Measurements from ENCODE around the gene CDK11A. TPM values are rescaled to one million over a fixed set of nuclear protein-coding genes. Genes with fewer than 3 reads are reported as not detected.
A peak's percentile ranks its signal among the peaks of the same experiment; 100 is the strongest.
"Not testable (repeated sequence)": the region's sequence is repeated elsewhere in the genome, so short reads cannot be mapped to it uniquely, and the experiment has no call there.

Gene CDK11A
- 10 to 100 TPM; 11.6 to 26.3 (median 15.3) TPM for total RNA-seq
- polyA plus RNA-seq, result 10 to 100 TPM; 13.0 to 88.3 TPM
- long read RNA-seq, donor 1, partial matches to known transcripts, result 7 of 11 reads
- long read RNA-seq, donor 1, other reads (novel, unspliced or antisense), result 4 of 11 reads
- long read RNA-seq, donor 2, partial matches to known transcripts, result 1 of 3 reads
- long read RNA-seq, donor 2, other reads (novel, unspliced or antisense), result 1 of 3 reads
- long read RNA-seq, donor 3, partial matches to known transcripts, result 2 of 3 reads
- long read RNA-seq, donor 3, other reads (novel, unspliced or antisense), result 1 of 3 reads

GRCh38 chr1:1724035-1724864 lies at the start of gene CDK11A:
CDK11A (minus strand) TSS chr1:1724357; CDS start chr1:1722818, 1,539 bp downstream.
- WGBS, 2 donors, result 1% methylated on average over 34 to 53 of the region's 78 CpGs
- H3K27me3 ChIP-seq, H3K9me3 ChIP-seq: not testable (repeated sequence)
- Histone ChIP-seq H3K4me3 (peak within 1 kb of the TSS; percentile 50 to 81 (median 70)), H3K36me3 (peaks cover 0 to 44% (median 18%) of the 10 kb centered on the region in 9 donors), H3K27ac (peak within 1 kb of the TSS; percentile 73 to 93 (median 89)), H3K4me1 (peaks cover 0 to 25% (median 4%) of the 10 kb centered on the region in 9 donors)
- TF ChIP-seq, protein P1, sequence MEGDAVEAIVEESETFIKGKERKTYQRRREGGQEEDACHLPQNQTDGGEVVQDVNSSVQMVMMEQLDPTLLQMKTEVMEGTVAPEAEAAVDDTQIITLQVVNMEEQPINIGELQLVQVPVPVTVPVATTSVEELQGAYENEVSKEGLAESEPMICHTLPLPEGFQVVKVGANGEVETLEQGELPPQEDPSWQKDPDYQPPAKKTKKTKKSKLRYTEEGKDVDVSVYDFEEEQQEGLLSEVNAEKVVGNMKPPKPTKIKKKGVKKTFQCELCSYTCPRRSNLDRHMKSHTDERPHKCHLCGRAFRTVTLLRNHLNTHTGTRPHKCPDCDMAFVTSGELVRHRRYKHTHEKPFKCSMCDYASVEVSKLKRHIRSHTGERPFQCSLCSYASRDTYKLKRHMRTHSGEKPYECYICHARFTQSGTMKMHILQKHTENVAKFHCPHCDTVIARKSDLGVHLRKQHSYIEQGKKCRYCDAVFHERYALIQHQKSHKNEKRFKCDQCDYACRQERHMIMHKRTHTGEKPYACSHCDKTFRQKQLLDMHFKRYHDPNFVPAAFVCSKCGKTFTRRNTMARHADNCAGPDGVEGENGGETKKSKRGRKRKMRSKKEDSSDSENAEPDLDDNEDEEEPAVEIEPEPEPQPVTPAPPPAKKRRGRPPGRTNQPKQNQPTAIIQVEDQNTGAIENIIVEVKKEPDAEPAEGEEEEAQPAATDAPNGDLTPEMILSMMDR (IDR thresholded peaks at IDR 0.05), result peak in 8 of 9 donors; percentile 7 to 50 (median 40)
- peak; percentile 96 to 99 (median 97) for ATAC-seq
- peak; percentile 95 to 99 for DNase-seq
- intact Hi-C loops (cut with DNase I), result loop anchor here in 1 of 10 donors (10.0 kb wide), 1 partner anchor 149 kb away; the partner anchor contains the start of gene SSU72

DNA sequence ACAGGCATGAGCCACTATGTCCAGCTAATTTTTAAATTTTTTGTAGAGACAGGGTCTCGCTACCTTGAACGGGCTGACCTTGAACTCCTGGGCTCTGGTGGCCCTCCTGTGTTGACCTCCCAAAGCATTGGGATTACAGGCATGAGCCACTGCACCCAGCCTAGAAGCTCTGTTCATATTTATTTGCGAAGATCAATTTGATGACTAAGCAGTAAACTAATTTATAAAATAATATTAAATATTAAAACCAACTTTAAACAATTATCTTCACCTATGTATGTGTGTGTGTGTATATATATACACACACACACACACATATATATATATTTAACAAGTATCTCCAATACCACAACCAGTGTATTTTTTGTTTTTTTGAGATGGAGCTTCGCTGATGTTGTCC lies 49.7 kb upstream of the CDK11A start:
- H3K4me3 ChIP-seq, result no peak overlapping the region
- DNase-seq (no peak), ATAC-seq (no peak)
- H3K36me3 ChIP-seq, result peaks cover 0 to 39% (median 11%) of the 10 kb centered on the region in 9 donors
- intact Hi-C loops (cut with DNase I), result no loop called here
- WGBS, 2 donors, result 98 to 99% methylated on average over 4 of the region's 4 CpGs
- no peak overlapping the region for H3K27ac ChIP-seq
- H3K4me1 ChIP-seq, result peaks cover 17 to 39% (median 37%) of the 10 kb centered on the region in 9 donors
- TF ChIP-seq, protein P1 (IDR thresholded peaks at IDR 0.05), result no peak
- H3K27me3 ChIP-seq, result no peaks in the 10 kb centered on the region
- H3K9me3 ChIP-seq, result peaks cover 0 to 27% (median 14%) of the 10 kb centered on the region in 11 donors

DNA sequence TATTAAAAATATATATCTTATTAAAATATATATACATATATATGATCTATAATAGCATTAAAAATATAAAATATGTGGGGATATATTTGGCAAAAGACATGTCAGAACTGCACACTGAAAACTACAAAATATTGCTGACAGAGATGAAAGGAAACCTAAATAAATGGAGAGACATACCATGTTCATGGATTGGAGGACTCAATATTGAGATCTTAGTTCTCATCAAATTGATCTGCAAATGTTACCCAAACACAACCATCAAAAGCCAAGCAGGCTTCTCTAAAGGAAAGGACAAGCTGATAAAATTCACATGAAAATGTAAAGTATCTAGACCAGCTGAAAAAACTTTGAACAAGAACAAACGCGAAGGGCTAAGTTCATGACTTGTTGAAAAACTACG lies 46.9 kb upstream of the CDK11A start:
- peaks cover 5 to 25% (median 15%) of the 10 kb centered on the region in 9 donors for H3K4me1 ChIP-seq
- no peak overlapping the region for H3K27ac ChIP-seq
- intact Hi-C loops (cut with DNase I), result no loop called here
- H3K36me3 ChIP-seq, result peaks cover 0 to 53% (median 17%) of the 10 kb centered on the region in 9 donors
- ATAC-seq (no peak), DNase-seq (no peak)
- TF ChIP-seq, protein P1 (IDR thresholded peaks at IDR 0.05), result no peak
- H3K4me3 ChIP-seq, result no peak overlapping the region
- H3K27me3 ChIP-seq, result no peaks in the 10 kb centered on the region
- WGBS, 2 donors, result 98% methylated on average over 3 of the region's 3 CpGs
- H3K9me3 ChIP-seq, result peaks cover 0 to 27% (median 14%) of the 10 kb centered on the region in 11 donors

DNA sequence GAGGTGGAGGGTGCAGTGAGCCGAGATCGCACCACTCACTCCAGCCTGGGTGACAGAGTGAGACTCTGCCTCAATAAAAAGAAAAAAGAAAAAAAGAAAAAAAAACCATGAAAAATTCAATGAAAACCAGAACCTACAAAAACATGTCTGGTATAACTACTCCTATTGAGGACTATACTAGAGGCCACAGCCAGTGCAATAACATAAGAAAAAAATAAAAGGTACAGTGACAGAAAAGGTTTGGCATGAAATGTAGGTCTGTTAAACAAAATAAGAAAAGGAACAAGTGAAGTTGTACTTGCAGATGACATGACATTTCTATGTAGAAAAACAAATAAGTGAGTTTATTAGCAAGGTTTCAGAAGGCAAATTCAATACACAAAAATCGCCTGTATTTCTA lies 45.9 kb upstream of the CDK11A start:
- H3K4me3 ChIP-seq, result no peak overlapping the region
- ATAC-seq (no peak), DNase-seq (no peak)
- TF ChIP-seq, protein P1 (IDR thresholded peaks at IDR 0.05), result no peak
- H3K4me1 ChIP-seq, result peaks cover 0 to 23% (median 5%) of the 10 kb centered on the region in 9 donors
- H3K27ac ChIP-seq, result no peak overlapping the region
- H3K9me3 ChIP-seq, result peaks cover 0 to 27% (median 14%) of the 10 kb centered on the region in 11 donors
- WGBS, 2 donors, result 98 to 100% methylated on average over 3 of the region's 3 CpGs
- H3K27me3 ChIP-seq, result no peaks in the 10 kb centered on the region
- intact Hi-C loops (cut with DNase I), result no loop called here
- H3K36me3 ChIP-seq, result peaks cover 0 to 63% (median 17%) of the 10 kb centered on the region in 9 donors

All from heart right ventricle (tissue), 16 donors.